Measurements from ENCODE around the gene EMC9. TPM values are rescaled to one million over a fixed set of nuclear protein-coding genes. Genes with fewer than 3 reads are reported as not detected.

EMC9 gene
- polyA plus RNA-seq, 1 donor (not counting 4 experiments of a cell fraction or from before 2014, with no cell fraction given), result 11.0 TPM

DNA sequence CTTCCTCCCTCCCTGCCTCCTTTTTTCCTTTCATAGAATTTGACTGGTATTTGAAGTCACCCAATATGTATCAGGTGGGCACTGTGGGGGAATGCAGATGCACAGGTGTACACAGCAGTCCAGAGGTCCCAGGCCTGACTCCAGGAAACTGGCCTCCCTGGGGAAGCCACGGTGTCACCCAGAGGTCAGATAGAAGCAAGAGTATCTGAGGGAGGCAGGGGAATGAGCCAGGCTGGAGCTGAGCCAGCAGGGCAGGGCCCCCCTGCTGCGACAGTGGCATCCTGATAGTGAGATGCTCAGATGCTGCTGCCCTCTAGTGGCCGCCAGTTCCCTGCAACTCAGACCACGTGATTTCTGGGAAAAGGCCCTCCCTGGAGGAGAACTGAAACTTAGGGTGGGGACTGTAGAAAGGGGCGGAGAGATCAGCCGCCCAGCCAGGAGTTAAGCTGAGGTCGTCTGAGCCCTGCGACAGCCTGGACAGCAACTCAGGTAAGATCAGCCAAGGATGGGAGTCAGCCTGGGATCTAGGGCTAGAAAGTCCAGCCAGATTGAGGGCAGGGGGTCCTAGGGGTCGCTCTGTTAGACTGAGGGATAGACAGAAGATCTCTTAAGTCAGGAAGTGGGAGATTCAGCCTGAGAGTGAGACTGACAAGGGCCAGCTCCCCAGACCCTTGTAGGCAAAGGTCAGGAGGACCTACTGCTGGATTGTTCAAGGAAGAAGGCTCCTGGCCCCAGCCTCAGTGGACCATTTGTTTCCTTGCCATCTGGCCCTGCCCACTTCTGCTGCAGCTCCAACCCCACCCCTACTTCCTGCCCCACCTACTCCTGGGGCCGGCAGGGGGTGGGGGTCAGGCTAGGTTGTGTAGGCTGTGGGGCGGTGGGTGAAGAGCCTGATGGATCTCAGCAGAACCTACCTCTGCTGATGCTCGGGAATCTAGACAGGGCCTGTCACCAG is 19.7 kb upstream of the EMC9 start, which contains the start of gene IRF9:
IRF9 (plus strand) TSS at position 416 of the 955 bp plus-strand sequence. CDS start 880 bp downstream, outside the sequence.
- peaks cover 29% of the 10 kb centered on the region for H3K4me1 ChIP-seq (ENCODE audit: control insufficient read depth, extremely low read depth, insufficient read depth, low read length)
- H2AFZ ChIP-seq (ENCODE audit: control insufficient read depth, low read length), result peak within 1 kb of the TSS; percentile 37
- dilution Hi-C loops (cut with MboI; ENCODE audit: extremely low pct_ligation_motif_present, low sequenced_read_pairs), result no loop called here
- H3K4me2 ChIP-seq (ENCODE audit: control insufficient read depth, extremely low read depth, insufficient read depth, low read depth, low read length), result peak within 1 kb of the TSS; percentile 100
- H3K79me2 ChIP-seq (ENCODE audit: control insufficient read depth, insufficient read depth, low read length), result peaks cover 32% of the 10 kb centered on the region
- H3K36me3 ChIP-seq (ENCODE audit: control insufficient read depth in 2 of 2, extremely low read depth in 1 of 2, insufficient read depth in 2 of 2, low read length in 2 of 2), result peaks cover 51 to 60% of the 10 kb centered on the region in 2 experiments
- FAIRE-seq (peak; percentile 73), DNase-seq (ENCODE audit: low read depth, low spot score) (peak; percentile 83)
- H3K27ac ChIP-seq (ENCODE audit: control insufficient read depth, insufficient read depth, low read length), result peak within 1 kb of the TSS; percentile 99
- H3K9ac ChIP-seq (ENCODE audit: control insufficient read depth, extremely low read depth, insufficient read depth, low read length), result peak within 1 kb of the TSS; percentile 100
- H3K4me3 ChIP-seq (ENCODE audit: control insufficient read depth in 2 of 3, extremely low read depth in 1 of 3, insufficient read depth in 2 of 3, low read depth in 1 of 3, low read length in 3 of 3), result peak within 1 kb of the TSS; percentile 72 to 96 (median 95)
- H3K9me1 ChIP-seq (ENCODE audit: control insufficient read depth, extremely low read depth, insufficient read depth, low read length), result no peaks in the 10 kb centered on the region
- no peak for TF ChIP-seq EZH2 (IDR thresholded peaks at IDR 0.05; ENCODE audit: low read length)
- TF ChIP-seq, protein P1, sequence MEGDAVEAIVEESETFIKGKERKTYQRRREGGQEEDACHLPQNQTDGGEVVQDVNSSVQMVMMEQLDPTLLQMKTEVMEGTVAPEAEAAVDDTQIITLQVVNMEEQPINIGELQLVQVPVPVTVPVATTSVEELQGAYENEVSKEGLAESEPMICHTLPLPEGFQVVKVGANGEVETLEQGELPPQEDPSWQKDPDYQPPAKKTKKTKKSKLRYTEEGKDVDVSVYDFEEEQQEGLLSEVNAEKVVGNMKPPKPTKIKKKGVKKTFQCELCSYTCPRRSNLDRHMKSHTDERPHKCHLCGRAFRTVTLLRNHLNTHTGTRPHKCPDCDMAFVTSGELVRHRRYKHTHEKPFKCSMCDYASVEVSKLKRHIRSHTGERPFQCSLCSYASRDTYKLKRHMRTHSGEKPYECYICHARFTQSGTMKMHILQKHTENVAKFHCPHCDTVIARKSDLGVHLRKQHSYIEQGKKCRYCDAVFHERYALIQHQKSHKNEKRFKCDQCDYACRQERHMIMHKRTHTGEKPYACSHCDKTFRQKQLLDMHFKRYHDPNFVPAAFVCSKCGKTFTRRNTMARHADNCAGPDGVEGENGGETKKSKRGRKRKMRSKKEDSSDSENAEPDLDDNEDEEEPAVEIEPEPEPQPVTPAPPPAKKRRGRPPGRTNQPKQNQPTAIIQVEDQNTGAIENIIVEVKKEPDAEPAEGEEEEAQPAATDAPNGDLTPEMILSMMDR (optimal IDR thresholded peaks at IDR 0.05 in 1 of 3, IDR thresholded peaks at IDR 0.05 in 1 of 3, conservative IDR thresholded peaks at IDR 0.05 in 1 of 3; ENCODE audit: extremely low read depth in 1 of 3, insufficient read depth in 2 of 3, low read length in 3 of 3), result peak; percentile 89 to 98 (median 97)
- H3K9me3 ChIP-seq (ENCODE audit: control insufficient read depth, low read depth, low read length), result no peaks in the 10 kb centered on the region
- no peaks in the 10 kb centered on the region for H3K27me3 ChIP-seq (ENCODE audit: control insufficient read depth, extremely low read depth, insufficient read depth, low read length)
- no peaks in the 10 kb centered on the region for H4K20me1 ChIP-seq (ENCODE audit: control insufficient read depth, extremely low read depth, insufficient read depth, low read length)

DNA sequence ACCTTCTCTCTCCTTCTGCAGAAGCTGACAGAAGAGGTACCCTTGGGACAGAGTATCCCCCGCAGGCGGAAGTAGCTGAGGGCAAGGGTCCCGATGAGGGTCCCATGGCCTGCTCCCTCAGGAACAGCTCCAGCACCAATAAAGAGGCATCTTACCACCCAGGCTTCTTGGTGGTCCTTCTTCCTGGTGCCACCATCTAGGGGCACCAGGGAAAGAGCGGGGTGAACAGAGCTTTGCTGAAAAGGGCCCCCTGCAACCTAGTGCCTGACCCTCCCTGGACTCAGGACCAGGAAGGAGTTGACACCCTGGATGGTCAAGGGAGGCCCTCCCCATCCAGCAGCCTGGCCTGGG is 19.1 kb upstream of the EMC9 start:
- no peak overlapping the region for H2AFZ ChIP-seq (ENCODE audit: control insufficient read depth, low read length)
- H3K4me3 ChIP-seq (ENCODE audit: control insufficient read depth in 2 of 3, extremely low read depth in 1 of 3, insufficient read depth in 2 of 3, low read depth in 1 of 3, low read length in 3 of 3), result no peak overlapping the region
- peaks cover 51 to 60% of the 10 kb centered on the region in 2 experiments for H3K36me3 ChIP-seq (ENCODE audit: control insufficient read depth in 2 of 2, extremely low read depth in 1 of 2, insufficient read depth in 2 of 2, low read length in 2 of 2)
- H3K4me2 ChIP-seq (ENCODE audit: control insufficient read depth, extremely low read depth, insufficient read depth, low read depth, low read length), result no peak overlapping the region
- no peak for TF ChIP-seq EZH2 (IDR thresholded peaks at IDR 0.05; ENCODE audit: low read length)
- TF ChIP-seq, protein P1 (optimal IDR thresholded peaks at IDR 0.05 in 1 of 3, IDR thresholded peaks at IDR 0.05 in 1 of 3, conservative IDR thresholded peaks at IDR 0.05 in 1 of 3; ENCODE audit: extremely low read depth in 1 of 3, insufficient read depth in 2 of 3, low read length in 3 of 3), result no peak
- peaks cover 32% of the 10 kb centered on the region for H3K79me2 ChIP-seq (ENCODE audit: control insufficient read depth, insufficient read depth, low read length)
- peak overlapping the region; percentile 99 for H3K27ac ChIP-seq (ENCODE audit: control insufficient read depth, insufficient read depth, low read length)
- no peaks in the 10 kb centered on the region for H3K9me1 ChIP-seq (ENCODE audit: control insufficient read depth, extremely low read depth, insufficient read depth, low read length)
- dilution Hi-C loops (cut with MboI; ENCODE audit: extremely low pct_ligation_motif_present, low sequenced_read_pairs), result no loop called here
- no peaks in the 10 kb centered on the region for H3K27me3 ChIP-seq (ENCODE audit: control insufficient read depth, extremely low read depth, insufficient read depth, low read length)
- DNase-seq (ENCODE audit: low read depth, low spot score) (no peak), FAIRE-seq (no peak)
- peak overlapping the region; percentile 100 for H3K9ac ChIP-seq (ENCODE audit: control insufficient read depth, extremely low read depth, insufficient read depth, low read length)
- no peaks in the 10 kb centered on the region for H4K20me1 ChIP-seq (ENCODE audit: control insufficient read depth, extremely low read depth, insufficient read depth, low read length)
- no peaks in the 10 kb centered on the region for H3K9me3 ChIP-seq (ENCODE audit: control insufficient read depth, low read depth, low read length)
- H3K4me1 ChIP-seq (ENCODE audit: control insufficient read depth, extremely low read depth, insufficient read depth, low read length), result peaks cover 29% of the 10 kb centered on the region
